Activated CD8-positive, alpha-beta memory T cell treated with anti-CD3 and anti-CD28 coated beads, Interleukin-2, amount 50 U/mL, for 4 hours (primary cell): Measurements from ENCODE around the gene PSMC3.

Experiments used
- DNase-seq: peaks from one replicate; pipeline ENCODE4 v3.0.0-alpha.2; 2020

The PSMC3 gene

GRCh38 chr11:47393163-47394049 lies 32.8 kb downstream of the PSMC3 start:
- DNase-seq, result no peak

- DNase-seq, result no peak
Observed at GRCh38 chr11:47392546-47393162, 33.6 kb downstream of the PSMC3 start.

GRCh38 chr11:47391711-47392432 lies 34.4 kb downstream of the PSMC3 start:
- no peak for DNase-seq

- no peak for DNase-seq
Observed at GRCh38 chr11:47391077-47391583, 35.1 kb downstream of the PSMC3 start.

GRCh38 chr11:47390422-47390760 lies 35.8 kb downstream of the PSMC3 start:
- DNase-seq, result no peak

GRCh38 chr11:47389577-47390421 lies 36.4 kb downstream of the PSMC3 start:
- DNase-seq, result no peak

- DNase-seq, result no peak
Observed at GRCh38 chr11:47388697-47389576, 37.3 kb downstream of the PSMC3 start.

GRCh38 chr11:47387944-47388696 lies 38.1 kb downstream of the PSMC3 start:
- DNase-seq, result no peak

GRCh38 chr11:47384498-47384897 lies 41.7 kb downstream of the PSMC3 start:
- DNase-seq, result no peak

- no peak for DNase-seq
Observed at GRCh38 chr11:47383071-47383470, 43.2 kb downstream of the PSMC3 start.

- DNase-seq, result no peak
Observed at GRCh38 chr11:47380078-47380477, 46.2 kb downstream of the PSMC3 start.

GRCh38 chr11:47379317-47379716 lies 46.9 kb downstream of the PSMC3 start:
- DNase-seq, result no peak

- DNase-seq, result no peak
Observed at GRCh38 chr11:47378836-47379170, 47.4 kb downstream of the PSMC3 start.

GRCh38 chr11:47378010-47378835 lies 48.0 kb downstream of the PSMC3 start, which contains the start of gene SPI1:
SPI1 (minus strand) TSS chr11:47378547; CDS start chr11:47378353, 194 bp downstream.
- no peak for DNase-seq

GRCh38 chr11:47377571-47378009 lies 48.6 kb downstream of the PSMC3 start:
- DNase-seq, result no peak

GRCh38 chr11:47376525-47377371 lies 49.5 kb downstream of the PSMC3 start:
- DNase-seq, result no peak

- DNase-seq, result no peak
Observed at GRCh38 chr11:47376107-47376524, 50.1 kb downstream of the PSMC3 start.

GRCh38 chr11:47375546-47376085 lies 50.6 kb downstream of the PSMC3 start:
- no peak for DNase-seq
